Kidney epithelial cell (primary cell): ENCODE results near the gene CALD1. TPM values are rescaled to one million over a fixed set of nuclear protein-coding genes. Genes with fewer than 3 reads are reported as not detected.

Experiments
- DNase-seq: peaks from one replicate; pipeline ENCODE4 v3.0.0-alpha.2; 2010; ENCODE audit warnings: low read depth
- H3K27me3 ChIP-seq: 2 replicates; pipeline ENCODE4 v1.6.0; 2011; ENCODE audit warnings: low read length; ENCODE audit not compliant: control insufficient read depth, insufficient read depth
- H3K36me3 ChIP-seq: 2 replicates; pipeline ENCODE4 v1.5.1; 2011; ENCODE audit warnings: low read length; ENCODE audit not compliant: control insufficient read depth, insufficient read depth
- H3K4me3 ChIP-seq: 2 replicates; pipeline ENCODE4 v1.5.1; 2011; ENCODE audit warnings: low read depth, mild to moderate bottlenecking, control low read depth, low read length
- CTCF ChIP-seq: IDR thresholded peaks from 2 replicates; pipeline ENCODE4 v1.5.1; 2011; ENCODE audit warnings: mild to moderate bottlenecking, moderate library complexity, low read length, control low read depth, inconsistent platforms; ENCODE audit not compliant: insufficient read depth, poor library complexity, severe bottlenecking
- total RNA-seq: library from RNA; depleted of rRNA; stranded (reverse); fragments of >200 nt; gene quantifications from 2 replicates; pipeline ENCODE4 v1.2.3, GENCODE V29; 2015

CALD1 gene
- total RNA-seq, 1 donor from 2014 or later, result 255 TPM

GRCh38 chr7:134814730-134815364, 35.4 kb downstream of the CALD1 start:
- H3K27me3 ChIP-seq, result no peaks in the 10 kb centered on the region
- no peak overlapping the region for H3K4me3 ChIP-seq
- no peak for TF ChIP-seq CTCF
- no peak for DNase-seq
- H3K36me3 ChIP-seq, result no peaks in the 10 kb centered on the region

- no peak for TF ChIP-seq CTCF
- Histone ChIP-seq H3K4me3 (no peak overlapping the region), H3K27me3 (no peaks in the 10 kb centered on the region), H3K36me3 (no peaks in the 10 kb centered on the region)
- no peak for DNase-seq
Observed at GRCh38 chr7:134818613-134819345, 39.3 kb downstream of the CALD1 start.

- no peak for TF ChIP-seq CTCF
- no peak for DNase-seq
- Histone ChIP-seq H3K27me3 (no peaks in the 10 kb centered on the region), H3K4me3 (no peak overlapping the region), H3K36me3 (no peaks in the 10 kb centered on the region)
Observed at GRCh38 chr7:134819401-134819800, 40.0 kb downstream of the CALD1 start.

- no peak for TF ChIP-seq CTCF
- Histone ChIP-seq H3K27me3 (no peaks in the 10 kb centered on the region), H3K36me3 (no peaks in the 10 kb centered on the region), H3K4me3 (no peak overlapping the region)
- DNase-seq, result no peak
Observed at GRCh38 chr7:134820295-134820694, 40.9 kb downstream of the CALD1 start.

- Histone ChIP-seq H3K27me3 (no peaks in the 10 kb centered on the region), H3K36me3 (no peaks in the 10 kb centered on the region), H3K4me3 (no peak overlapping the region)
- no peak for DNase-seq
- no peak for TF ChIP-seq CTCF
Observed at GRCh38 chr7:134820778-134821177, 41.3 kb downstream of the CALD1 start.
